OCI-LY3 (cell line): ENCODE results near the gene DNPH1.

Source experiments
- CTCF ChIP-seq: fragments of 200-600, 300-600 bp; sonication (generic); IDR thresholded peaks from 2 replicates; pipeline ENCODE4 v1.5.1; 2014; ENCODE audit warnings: antibody characterized with exemption, low read length, low read depth
- EZH2phosphoT487 ChIP-seq: fragments of 200-600 bp; shearing (Covaris generic); IDR thresholded peaks from 2 replicates; pipeline ENCODE4 v1.6.1; 2018; ENCODE audit warnings: antibody characterized with exemption, mixed run types, low read depth

GRCh38 chr6:43276577-43277305, 47.5 kb upstream of the DNPH1 start:
- TF ChIP-seq CTCF (no peak), EZH2phosphoT487 (no peak)
